HepG2 (cell line): ENCODE data around the gene DCDC2. TPM values are rescaled to one million over a fixed set of nuclear protein-coding genes. Genes with fewer than 3 reads are reported as not detected.

Source experiments
- CENPT ChIP-seq: sonication (generic); formaldehyde crosslinking; IDR thresholded peaks from 2 replicates; pipeline ENCODE4 v1.8.0; 2022; ENCODE audit warnings: low read depth, mild to moderate bottlenecking, moderate library complexity, missing genetic modification reagents
- KMT2B ChIP-seq: IDR thresholded peaks from 2 replicates; pipeline ENCODE4 v1.6.1; 2016; ENCODE audit warnings: missing genetic modification reagents, missing compliant biosample characterization
- MIER3 ChIP-seq: IDR thresholded peaks from 2 replicates; pipeline ENCODE4 v1.6.1; 2016; ENCODE audit warnings: missing compliant biosample characterization, borderline replicate concordance
- NBN ChIP-seq: fragments of 450-650 bp; conservative IDR thresholded peaks from 2 replicates; pipeline ENCODE4 v1.6.1; 2017
- RNF219 ChIP-seq: sonication (generic); formaldehyde crosslinking; IDR thresholded peaks from 2 replicates; pipeline ENCODE4 v1.5.0; 2020; ENCODE audit warnings: mild to moderate bottlenecking, missing genetic modification reagents
- RXRB ChIP-seq: IDR thresholded peaks from 2 replicates; pipeline ENCODE4 v1.6.1; 2016; ENCODE audit warnings: borderline replicate concordance, missing genetic modification reagents, missing compliant biosample characterization
- SIN3B ChIP-seq: fragments of 150-350 bp; IDR thresholded peaks from 2 replicates; pipeline ENCODE4 v1.6.1; 2014; ENCODE audit warnings: low read length
- ZBTB7B ChIP-seq: sonication (generic); formaldehyde crosslinking; IDR thresholded peaks from 2 replicates; pipeline ENCODE4 v1.4.0; 2020; ENCODE audit warnings: missing genetic modification reagents
- ZNF451 ChIP-seq: sonication (generic); formaldehyde crosslinking; IDR thresholded peaks from 2 replicates; pipeline ENCODE4 v1.5.0; 2020; ENCODE audit warnings: mild to moderate bottlenecking, missing genetic modification reagents
- ZNF510 ChIP-seq: sonication (generic); formaldehyde crosslinking; IDR thresholded peaks from 2 replicates; pipeline ENCODE4 v1.4.0; 2020; ENCODE audit warnings: low read depth, mild to moderate bottlenecking, missing genetic modification reagents
- polyA plus RNA-seq, 8 experiments: library from polyadenylated mRNA; depleted of rRNA in 3 of 8; stranded (reverse) in 7 of 8; unstranded in 1 of 8; fragments of >200 nt; fragmentation: Illumina TruSeq in 4 of 8; extraction: Trizol in 4 of 8; gene quantifications; 2 replicates each; pipeline versions ENCODE4 v1.2.1 to v1.2.3, GENCODE V29; 2011 to 2016; ENCODE audit warnings: low read depth in 4 of 8, missing spikeins in 1 of 8, mixed read lengths in 1 of 8; ENCODE audit not compliant: insufficient read depth in 1 of 8
- total RNA-seq, 5 experiments: library from RNA; depleted of rRNA; stranded (reverse); fragments of >200 nt; fragmentation: Illumina TruSeq; extraction: Trizol; gene quantifications; 2 replicates each; pipeline ENCODE4 v1.2.3, GENCODE V29; 2016; ENCODE audit warnings: low read depth in 1 of 5
- TF ChIP-seq, protein P1 (sequence below): IDR thresholded peaks from 2 replicates; pipeline ENCODE4 v1.6.1; 2016; ENCODE audit warnings: missing compliant biosample characterization, missing genetic modification reagents, borderline replicate concordance
- TF ChIP-seq, protein P2 (sequence below): sonication (generic); formaldehyde crosslinking; IDR thresholded peaks from 2 replicates; pipeline ENCODE4 v1.4.0; 2020; ENCODE audit warnings: missing genetic modification reagents
- TF ChIP-seq, protein P3 (sequence below), 2 experiments: sonication (generic) in 1 of 2; formaldehyde crosslinking in 1 of 2; IDR thresholded peaks; 2 replicates each; pipeline versions ENCODE4 v1.4.0 to v1.6.1; 2016 to 2020; ENCODE audit warnings: borderline replicate concordance in 1 of 2, low read depth in 1 of 2, mild to moderate bottlenecking in 1 of 2, missing genetic modification reagents in 1 of 2
- TF ChIP-seq, protein P4 (sequence below): sonication (generic); formaldehyde crosslinking; IDR thresholded peaks from 2 replicates; pipeline ENCODE4 v1.4.0; 2020; ENCODE audit warnings: missing genetic modification reagents, mild to moderate bottlenecking, borderline replicate concordance

The DCDC2 gene
- total and polyA plus RNA-seq, 2 of the 13 experiments (the other 11 are each of a cell fraction or from before 2014, with no cell fraction given): 9.0 to 36.2 TPM

- TF ChIP-seq, protein P1, sequence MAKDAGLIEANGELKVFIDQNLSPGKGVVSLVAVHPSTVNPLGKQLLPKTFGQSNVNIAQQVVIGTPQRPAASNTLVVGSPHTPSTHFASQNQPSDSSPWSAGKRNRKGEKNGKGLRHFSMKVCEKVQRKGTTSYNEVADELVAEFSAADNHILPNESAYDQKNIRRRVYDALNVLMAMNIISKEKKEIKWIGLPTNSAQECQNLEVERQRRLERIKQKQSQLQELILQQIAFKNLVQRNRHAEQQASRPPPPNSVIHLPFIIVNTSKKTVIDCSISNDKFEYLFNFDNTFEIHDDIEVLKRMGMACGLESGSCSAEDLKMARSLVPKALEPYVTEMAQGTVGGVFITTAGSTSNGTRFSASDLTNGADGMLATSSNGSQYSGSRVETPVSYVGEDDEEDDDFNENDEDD (CRISPR knock-in tag): no peak
- TF ChIP-seq NBN (no peak), KMT2B (CRISPR knock-in tag) (0 out of 2 replicates have a peak, but pooled peaks have one; percentile 31), MIER3 (peak; percentile 50; the same call in 1 of the 2 replicates), CENPT (no peak), SIN3B (no peak), ZNF451 (no peak), RXRB (CRISPR knock-in tag) (peak; percentile 94), ZNF510 (CRISPR knock-in tag) (peak; percentile 70; the same call in 1 of the 2 replicates), ZBTB7B (CRISPR knock-in tag) (peak; percentile 96), RNF219 (CRISPR knock-in tag) (peak; percentile 88; the same call in 1 of the 2 replicates)
- TF ChIP-seq, protein P2, sequence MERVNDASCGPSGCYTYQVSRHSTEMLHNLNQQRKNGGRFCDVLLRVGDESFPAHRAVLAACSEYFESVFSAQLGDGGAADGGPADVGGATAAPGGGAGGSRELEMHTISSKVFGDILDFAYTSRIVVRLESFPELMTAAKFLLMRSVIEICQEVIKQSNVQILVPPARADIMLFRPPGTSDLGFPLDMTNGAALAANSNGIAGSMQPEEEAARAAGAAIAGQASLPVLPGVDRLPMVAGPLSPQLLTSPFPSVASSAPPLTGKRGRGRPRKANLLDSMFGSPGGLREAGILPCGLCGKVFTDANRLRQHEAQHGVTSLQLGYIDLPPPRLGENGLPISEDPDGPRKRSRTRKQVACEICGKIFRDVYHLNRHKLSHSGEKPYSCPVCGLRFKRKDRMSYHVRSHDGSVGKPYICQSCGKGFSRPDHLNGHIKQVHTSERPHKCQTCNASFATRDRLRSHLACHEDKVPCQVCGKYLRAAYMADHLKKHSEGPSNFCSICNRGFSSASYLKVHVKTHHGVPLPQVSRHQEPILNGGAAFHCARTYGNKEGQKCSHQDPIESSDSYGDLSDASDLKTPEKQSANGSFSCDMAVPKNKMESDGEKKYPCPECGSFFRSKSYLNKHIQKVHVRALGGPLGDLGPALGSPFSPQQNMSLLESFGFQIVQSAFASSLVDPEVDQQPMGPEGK (CRISPR knock-in tag): peak; percentile 90
- TF ChIP-seq, protein P3, sequence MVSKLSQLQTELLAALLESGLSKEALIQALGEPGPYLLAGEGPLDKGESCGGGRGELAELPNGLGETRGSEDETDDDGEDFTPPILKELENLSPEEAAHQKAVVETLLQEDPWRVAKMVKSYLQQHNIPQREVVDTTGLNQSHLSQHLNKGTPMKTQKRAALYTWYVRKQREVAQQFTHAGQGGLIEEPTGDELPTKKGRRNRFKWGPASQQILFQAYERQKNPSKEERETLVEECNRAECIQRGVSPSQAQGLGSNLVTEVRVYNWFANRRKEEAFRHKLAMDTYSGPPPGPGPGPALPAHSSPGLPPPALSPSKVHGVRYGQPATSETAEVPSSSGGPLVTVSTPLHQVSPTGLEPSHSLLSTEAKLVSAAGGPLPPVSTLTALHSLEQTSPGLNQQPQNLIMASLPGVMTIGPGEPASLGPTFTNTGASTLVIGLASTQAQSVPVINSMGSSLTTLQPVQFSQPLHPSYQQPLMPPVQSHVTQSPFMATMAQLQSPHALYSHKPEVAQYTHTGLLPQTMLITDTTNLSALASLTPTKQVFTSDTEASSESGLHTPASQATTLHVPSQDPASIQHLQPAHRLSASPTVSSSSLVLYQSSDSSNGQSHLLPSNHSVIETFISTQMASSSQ (IDR thresholded peaks at IDR 0.05; ENCODE audit: low read depth): peak; percentile 99
- TF ChIP-seq, protein P3 (CRISPR knock-in tag; IDR thresholded peaks at IDR 0.05; ENCODE audit: borderline replicate concordance): peak; percentile 100
- TF ChIP-seq, protein P4, sequence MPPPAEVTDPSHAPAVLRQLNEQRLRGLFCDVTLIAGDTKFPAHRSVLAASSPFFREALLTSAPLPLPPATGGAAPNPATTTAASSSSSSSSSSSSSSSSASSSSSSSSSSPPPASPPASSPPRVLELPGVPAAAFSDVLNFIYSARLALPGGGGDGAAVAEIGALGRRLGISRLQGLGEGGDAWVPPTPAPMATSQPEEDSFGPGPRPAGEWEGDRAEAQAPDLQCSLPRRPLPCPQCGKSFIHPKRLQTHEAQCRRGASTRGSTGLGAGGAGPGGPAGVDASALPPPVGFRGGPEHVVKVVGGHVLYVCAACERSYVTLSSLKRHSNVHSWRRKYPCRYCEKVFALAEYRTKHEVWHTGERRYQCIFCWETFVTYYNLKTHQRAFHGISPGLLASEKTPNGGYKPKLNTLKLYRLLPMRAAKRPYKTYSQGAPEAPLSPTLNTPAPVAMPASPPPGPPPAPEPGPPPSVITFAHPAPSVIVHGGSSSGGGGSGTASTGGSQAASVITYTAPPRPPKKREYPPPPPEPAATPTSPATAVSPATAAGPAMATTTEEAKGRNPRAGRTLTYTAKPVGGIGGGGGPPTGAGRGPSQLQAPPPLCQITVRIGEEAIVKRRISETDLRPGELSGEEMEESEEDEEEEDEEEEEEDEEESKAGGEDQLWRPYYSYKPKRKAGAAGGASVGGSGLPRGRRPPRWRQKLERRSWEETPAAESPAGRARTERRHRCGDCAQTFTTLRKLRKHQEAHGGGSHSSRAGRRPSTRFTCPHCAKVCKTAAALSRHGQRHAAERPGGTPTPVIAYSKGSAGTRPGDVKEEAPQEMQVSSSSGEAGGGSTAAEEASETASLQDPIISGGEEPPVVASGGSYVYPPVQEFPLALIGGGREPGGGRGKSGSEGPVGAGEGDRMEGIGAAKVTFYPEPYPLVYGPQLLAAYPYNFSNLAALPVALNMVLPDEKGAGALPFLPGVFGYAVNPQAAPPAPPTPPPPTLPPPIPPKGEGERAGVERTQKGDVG: no peak
Observed at GRCh38 chr6:24340998-24341938, 16.6 kb downstream of the DCDC2 start (continued).
